Right renal pelvis (tissue), 4 donors: ENCODE measurements around the gene HSD3B2. TPM values are rescaled to one million over a fixed set of nuclear protein-coding genes. Genes with fewer than 3 reads are reported as not detected.

ENCODE experiments used
- DNase-seq, 4 donors: peaks; one replicate each; pipeline ENCODE4 v3.0.0-alpha.2; 2013; ENCODE audit warnings: low read depth in 4 of 4, low spot score in 3 of 4, missing footprints in 1 of 4
- polyA plus RNA-seq, 4 donors: library from polyadenylated mRNA; unstranded; fragments of 120-200 nt; gene quantifications; one replicate each; pipeline ENCODE4 v1.2.1, GENCODE V29; 2013; ENCODE audit not compliant: insufficient read length in 4 of 4

Gene HSD3B2
- polyA plus RNA-seq, 4 donors = 1.2 to 1.8 (median 1.6) TPM

DNA sequence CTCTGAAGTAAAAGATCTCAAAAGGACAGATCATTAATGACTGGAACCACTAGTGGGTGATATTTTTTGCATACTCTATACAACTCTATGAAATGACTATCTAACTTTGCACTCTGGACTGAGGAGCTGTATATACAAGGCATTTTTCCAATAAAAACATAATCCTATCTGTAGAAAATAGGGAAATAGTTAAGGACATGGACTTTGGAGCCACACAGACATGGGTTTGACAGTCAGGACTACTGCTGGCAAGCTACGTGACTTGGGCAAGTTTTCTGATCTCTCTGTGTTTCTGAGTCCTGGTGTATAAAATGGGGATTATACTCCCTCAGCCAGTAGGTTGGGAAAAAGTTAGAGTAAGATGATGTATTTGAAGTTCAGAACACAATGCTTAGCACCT is 20.9 kb upstream of the HSD3B2 start:
- no peak for DNase-seq

DNA sequence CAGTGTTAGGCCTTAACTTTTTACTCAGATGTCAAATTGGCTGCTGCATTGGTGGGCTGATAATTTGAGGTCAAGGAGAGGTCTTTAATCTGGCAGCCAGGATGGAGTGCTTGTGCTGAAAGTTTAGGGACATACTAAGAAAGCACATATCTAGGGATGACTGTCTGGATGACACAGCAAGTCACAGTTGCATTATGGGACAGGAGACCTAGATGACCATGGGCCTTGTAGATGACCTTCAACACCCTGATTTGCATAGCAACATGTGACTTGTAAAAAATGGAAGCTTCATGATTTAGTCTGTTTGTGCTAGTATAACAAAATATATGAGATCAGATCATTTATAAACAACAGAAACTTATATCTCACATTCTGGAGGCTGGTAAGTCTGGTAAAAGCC is 18.0 kb upstream of the HSD3B2 start:
- no peak for DNase-seq

DNA sequence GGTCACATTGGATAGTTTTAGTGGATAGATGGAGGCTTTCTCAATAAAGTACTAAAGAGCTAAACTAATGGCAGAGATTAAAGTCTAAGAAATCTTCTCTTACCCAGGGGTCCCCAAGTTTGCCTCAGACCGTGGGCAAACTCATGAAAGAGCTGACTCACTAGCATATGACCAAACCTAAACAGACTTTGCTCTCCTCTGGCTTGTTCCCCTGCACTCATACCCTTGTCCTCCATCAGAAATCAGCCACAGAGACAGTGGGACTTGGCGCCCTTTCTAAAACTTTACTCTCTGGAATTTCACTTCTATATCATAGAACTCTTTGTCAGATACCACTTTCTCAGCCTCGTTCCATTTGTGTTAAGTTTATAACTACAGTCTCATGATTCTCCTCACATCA is 17.0 kb upstream of the HSD3B2 start:
- no peak for DNase-seq

DNA sequence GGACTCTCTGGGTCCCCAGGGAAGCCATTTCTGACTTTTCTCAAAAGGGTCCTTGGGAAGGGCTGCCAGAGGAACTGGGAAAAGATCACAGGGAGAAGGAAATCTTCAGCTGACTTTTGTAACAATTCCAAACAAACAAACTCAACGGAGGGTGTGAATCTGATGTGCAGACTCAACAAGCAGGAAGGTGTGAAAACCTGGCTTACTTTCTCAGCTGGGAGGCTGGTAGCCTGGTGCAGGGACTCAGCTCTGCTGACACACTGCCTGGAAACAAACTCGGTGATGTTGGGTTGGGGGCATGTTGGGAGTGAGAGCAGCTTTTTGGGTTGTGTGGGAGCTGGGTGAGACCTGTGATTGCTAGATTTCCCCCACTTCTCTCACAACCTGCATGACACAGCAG is 10.2 kb upstream of the HSD3B2 start:
- DNase-seq = no peak

DNA sequence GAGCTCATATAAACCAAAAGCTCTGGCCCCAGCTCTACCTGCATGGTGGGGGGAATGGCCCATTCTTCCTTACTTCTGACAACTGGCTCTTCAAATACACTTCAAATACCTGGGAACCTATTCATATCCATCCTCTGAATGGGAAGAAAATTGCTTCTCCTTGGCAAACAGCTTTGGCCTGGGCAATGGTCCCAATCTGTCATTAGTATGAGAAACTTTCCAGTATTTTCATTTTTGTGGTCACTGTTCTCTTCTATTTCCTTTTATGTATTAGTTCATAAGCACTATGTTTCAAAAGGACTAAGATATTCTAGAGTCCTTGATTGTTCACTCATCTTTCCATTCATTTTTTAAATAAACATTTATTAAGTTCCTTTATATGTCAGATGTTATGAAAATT is 5.2 kb upstream of the HSD3B2 start:
- DNase-seq = no peak

DNA sequence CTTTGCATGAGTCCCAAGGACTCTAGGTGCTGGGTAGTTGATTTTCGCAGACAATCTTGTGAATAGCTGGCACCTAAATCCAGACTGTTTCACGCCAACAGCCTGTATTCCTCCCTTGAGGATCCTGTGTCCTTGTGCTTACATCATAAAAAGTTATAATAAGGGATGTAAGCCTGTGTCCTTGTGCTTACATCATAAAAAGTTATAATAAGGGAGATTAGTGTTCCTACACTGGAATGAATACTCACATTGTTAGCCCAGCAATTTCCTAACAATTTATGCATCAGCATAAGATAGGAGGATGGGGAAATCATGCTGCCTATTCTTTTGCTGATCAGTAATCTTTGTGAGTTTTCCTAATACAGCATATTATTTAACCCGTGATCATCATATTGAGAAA is 4.0 kb upstream of the HSD3B2 start:
- DNase-seq = no peak

DNA sequence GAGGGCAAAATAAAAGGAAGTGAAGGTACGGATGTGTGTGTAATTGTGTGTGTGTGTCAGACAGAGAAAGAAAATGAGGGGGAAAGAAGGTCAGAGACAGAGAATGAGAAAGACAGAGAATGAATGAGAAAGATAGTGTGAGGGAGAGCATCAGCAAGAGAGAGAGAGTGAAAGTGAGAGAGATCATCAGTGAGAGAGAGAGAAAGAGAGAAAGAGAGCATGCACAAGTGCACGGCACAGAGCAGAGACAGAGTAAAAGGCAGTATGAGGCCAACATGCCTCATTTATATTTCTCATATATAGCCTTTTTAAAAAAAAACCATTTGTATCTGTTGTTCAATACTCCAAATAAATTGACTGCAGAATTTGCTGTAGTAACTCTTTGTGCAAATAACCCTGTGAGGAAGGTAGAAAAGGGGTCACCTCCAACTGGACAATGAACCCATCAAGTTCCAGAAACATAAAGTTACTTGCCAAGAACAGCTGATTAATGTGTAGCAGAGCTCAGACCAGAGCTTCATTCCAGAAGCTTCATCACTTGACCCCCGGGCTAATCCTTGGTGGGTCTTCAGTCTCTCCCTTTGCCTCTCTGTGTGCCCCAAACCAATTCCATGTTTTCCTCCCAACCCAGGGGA is 1.2 kb downstream of the HSD3B2 start:
- no peak for DNase-seq

DNA sequence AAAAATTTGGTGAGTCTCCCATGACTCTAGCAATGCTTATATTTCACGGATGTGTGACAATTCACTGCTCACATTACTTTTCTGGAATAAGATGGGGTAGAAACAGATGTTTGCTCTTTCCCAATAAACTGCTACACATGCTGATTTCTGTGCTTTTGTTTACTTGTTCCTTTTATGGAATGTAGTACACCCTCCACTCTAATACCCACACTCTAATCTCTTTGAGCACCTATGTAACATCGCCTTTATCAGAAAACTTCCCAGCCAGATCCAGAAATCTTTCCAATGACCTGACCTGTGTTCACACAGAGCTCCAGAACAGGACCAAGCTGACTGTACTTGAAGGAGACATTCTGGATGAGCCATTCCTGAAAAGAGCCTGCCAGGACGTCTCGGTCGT is 4.2 kb downstream of the HSD3B2 start:
- no peak for DNase-seq

DNA sequence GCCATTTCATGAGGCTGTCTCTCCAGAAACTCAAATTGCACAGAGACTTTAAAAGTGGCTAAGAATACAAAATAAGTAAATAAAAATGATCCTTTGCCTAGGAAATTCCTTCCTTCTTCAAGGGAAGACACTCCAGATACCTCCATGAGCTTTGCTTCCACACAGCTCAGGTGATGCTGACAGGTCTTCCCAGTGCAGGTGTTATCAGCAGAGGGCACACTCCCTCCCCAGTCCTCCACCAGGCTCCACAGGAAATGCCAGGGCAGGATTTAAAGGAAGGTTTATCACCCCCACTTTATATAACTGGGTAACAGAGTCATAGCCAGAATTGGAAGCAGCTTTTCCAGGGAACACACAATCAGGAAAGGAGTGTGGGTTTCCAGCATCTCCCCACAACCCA is 5.7 kb downstream of the HSD3B2 start:
- DNase-seq = no peak

DNA sequence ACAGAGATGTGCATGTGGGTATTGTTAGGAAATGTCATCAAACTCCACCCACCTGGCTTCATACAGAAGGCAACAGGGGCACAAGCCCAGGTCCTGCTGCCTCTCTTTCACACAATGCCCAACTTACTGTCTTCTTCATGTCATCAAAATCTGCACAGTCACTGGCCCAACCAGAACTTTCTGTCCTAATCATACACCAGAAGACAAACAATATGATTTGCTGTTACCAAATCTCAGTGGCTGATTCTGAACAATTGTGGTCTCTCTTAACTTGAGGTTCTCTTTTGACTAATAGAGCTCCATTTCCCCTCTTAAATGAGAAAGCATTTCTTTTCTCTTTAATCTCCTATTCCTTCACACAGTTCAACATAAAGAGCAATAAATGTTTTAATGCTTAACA is 7.7 kb downstream of the HSD3B2 start:
- DNase-seq = no peak

DNA sequence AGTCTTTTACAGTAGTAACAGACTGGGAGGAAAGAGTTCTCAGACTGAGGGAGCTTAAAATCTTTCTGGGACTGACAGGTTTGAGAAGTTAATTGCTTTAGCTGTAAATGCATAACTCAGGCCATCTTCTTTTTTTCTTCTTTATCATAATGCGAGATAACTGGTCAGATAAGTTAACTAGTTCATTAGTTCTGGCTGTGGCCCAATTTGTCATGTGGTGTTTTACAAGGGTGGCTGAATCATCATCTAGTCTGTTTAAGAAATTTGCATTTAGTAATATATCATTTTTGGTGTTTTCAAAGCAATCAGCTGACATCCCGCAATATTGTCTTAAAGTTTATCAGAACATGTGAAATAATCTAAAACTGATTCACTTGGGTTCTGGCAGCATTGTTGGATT is 14.0 kb downstream of the HSD3B2 start:
- DNase-seq = no peak

DNA sequence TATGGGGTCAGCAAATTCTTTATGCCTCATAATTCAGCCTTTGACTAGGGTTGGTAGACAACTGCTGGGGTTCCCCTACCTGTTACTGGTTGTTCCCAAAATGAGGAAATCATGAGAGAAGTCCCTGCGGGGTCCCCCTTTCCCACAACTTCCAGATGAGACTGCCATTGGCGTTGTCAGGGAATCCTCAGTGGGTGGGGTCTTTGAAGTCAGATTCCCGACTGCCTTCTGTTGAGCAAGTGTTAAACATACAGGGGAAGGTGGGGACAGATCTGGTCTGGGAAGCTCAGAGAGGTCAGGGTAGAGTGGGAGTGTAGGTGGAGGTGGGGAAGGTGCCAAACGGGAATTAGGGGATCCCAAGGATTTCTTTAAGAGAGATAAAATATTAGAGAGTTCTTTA is 14.7 kb downstream of the HSD3B2 start:
- DNase-seq = no peak

DNA sequence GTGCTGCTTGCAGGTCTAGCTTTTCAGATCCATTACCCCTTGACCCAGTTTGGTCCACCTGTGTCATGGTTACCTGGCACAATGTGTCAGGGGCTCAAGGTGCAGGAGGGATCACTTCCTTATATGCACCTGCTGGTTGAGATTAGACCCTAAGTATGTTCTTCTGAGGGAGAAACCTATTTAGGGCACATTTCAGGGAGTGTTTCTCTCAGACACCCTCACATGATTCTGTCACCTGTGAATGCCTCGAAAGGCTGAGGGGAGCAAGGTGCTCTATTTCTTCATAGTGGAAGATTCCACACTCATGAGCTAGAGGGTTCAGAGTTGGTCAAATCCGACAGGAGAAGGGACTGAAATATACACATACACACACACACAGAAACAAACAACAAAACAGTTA is 15.5 kb downstream of the HSD3B2 start:
- DNase-seq = no peak

DNA sequence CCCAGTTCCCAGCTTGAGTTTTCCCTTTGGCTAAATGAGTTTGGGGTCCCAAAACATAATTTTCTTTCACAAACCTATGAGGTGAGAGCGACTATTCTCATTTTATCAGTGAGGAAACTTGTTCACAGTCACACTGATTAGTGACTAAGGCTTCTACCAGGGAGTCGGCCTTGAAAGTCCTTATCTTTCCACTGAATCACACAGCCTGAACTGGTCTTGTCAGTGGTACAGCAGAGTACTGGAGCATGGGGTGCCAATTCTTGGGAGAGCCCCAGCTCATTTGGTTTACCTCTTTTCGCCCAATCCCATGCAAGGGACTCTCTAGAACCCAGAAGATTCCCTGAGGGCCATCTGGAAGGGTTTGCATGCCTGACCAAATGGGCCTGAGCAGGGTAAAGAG is 16.9 kb downstream of the HSD3B2 start:
- no peak for DNase-seq

DNA sequence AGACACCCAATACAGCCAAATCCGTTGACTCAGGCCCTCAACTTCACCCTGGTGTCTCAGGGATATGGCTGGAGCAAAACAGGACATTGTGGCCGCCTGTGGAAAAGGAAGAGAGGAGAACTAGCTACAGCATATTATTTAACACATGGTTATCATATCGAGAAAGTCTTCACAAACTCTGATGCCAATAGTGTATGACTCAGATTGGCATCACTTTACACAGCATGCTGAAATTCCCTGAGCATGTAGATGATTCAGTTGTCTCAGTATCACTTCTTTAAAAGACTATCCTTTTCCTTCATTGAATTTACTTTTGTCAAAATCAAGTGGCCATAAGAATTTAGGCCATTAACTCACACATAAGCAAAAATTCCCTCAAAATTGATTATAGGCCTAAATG is 20.1 kb downstream of the HSD3B2 start:
- DNase-seq = no peak

DNA sequence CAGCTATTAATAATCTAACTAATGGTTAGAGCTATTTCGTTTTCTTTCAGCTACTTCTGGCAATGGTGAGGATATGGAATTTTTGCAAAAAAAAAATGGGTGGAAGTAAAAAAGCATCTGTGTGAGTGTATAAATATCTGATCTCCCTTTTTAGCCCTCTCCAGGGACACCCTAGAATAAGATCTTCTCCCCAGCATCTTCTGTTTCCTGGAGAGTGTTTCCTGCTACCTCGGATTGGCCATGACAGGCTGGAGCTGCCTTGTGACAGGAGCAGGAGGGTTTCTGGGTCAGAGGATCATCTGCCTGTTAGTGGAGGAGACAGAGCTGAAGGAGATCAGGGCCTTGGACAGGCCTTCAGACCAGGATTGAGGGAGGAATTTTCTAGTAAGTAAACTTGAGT is 23.8 kb downstream of the HSD3B2 start:
- no peak for DNase-seq

DNA sequence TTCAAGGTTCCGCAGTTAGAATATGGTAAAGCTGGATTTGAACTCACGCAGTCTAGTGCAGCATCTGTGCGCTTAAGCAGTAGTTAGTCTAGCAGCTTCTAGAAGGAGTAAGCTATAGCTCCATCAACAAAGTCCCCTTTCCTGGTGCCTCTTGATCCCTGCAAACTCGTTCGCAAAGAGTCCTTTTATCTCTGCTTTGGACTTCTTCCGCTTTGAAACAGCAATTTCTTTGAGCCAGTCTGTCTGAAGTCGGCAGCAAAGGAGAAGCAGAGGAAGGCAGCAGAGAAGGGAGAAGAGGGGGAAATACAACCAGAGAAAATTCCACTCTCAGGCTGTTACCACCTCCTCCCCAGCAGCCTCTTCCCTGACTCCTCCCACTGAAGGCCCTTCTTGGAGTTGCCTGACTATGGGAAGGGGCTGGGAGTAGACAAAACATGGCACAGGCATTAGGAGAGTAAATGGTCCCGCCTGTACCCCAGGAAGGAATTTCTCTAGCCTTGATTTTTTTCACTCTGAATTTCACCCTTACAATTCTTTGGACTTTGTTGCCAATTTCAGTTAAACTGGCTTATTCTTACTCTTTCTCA is 25.9 kb downstream of the HSD3B2 start:
- no peak for DNase-seq

DNA sequence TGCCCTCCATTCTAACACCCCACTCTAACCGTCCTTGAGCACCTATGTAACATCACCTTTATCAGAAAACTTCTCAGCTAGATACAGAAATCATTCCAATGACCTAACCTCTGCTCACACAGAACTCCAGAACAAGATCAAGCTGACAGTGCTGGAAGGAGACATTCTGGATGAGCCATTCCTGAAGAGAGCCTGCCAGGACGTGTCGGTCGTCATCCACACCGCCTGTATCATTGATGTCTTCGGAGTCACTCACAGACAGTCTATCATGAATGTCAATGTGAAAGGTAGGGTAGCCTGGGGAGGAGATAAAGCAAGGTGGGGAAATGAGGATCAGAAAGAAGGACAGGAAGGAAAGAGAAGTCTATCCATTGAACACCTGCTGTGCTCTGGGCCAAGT is 27.8 kb downstream of the HSD3B2 start:
- DNase-seq = no peak

DNA sequence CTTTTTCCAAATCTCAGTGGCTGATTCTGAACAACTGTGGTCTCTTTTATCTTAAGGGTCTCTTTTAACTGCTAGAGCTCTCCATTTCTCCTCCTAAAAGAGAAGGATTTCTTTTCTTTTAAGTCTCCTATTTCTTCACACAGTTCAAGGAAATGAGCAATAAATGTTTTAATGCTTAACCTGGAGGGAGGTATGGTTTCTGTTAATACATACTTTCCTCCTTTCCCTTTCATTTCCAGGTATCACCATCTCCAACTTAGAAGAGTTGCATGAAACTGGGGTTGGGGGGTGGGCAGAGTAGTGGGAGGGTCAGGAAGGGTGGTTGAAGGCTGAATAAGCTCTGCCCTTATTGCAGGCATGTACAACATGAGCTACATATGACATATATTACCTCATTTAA is 31.4 kb downstream of the HSD3B2 start:
- no peak for DNase-seq

DNA sequence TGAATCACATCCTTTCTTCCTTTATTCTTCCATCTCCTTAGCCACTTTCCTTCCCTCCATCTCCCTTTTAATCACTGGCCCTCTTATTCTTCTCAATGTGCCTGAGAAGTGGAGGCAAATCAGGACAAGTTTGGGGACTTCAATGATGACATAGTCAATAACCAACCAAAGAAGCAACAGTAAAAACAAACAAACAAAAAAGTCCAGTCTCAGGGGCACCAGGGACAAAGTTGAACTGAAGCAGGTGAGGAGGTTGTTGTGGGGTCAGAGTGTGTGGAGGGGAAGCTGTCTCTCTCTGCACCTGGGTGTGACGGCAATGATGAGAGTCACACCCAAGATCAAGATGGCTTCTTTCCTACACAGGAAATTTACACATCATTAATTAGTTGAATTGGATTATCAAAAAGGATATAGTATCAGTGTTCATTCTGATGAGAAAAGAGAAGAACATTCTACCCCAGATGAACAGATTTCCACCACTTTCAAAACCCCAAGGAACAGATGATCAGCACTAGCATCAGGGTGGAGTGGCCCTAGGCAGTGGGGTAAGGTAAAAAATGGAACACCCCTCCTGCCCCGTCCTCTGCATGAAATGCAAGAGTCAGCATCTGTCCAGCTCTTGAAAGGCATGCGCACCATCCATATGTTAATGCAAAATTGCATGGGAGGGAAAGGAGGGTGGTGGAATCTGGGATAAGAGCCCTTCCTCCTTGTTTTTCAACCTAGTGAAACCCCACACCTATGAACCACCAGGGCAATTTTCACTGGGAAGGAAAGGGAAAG is 32.6 kb downstream of the HSD3B2 start:
- no peak for DNase-seq

DNA sequence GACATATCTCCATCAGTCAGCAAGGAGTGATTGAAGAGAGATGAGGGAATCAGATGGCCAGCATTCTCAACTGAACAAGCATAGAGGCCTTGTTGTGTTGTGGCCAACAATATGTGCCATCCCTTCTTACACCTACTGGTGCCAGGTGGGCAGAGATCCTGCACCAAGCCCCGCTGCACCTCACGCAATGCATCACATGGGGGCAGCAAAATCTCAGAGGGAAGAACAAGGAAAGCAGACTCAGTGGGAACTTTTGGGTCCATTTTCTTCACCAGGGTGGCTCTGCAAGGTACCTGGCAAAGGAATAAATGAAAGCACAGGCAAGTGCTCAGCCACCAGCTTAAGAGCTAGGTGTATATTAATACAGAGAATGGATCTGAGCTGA is 33.2 kb downstream of the HSD3B2 start:
- DNase-seq = no peak

DNA sequence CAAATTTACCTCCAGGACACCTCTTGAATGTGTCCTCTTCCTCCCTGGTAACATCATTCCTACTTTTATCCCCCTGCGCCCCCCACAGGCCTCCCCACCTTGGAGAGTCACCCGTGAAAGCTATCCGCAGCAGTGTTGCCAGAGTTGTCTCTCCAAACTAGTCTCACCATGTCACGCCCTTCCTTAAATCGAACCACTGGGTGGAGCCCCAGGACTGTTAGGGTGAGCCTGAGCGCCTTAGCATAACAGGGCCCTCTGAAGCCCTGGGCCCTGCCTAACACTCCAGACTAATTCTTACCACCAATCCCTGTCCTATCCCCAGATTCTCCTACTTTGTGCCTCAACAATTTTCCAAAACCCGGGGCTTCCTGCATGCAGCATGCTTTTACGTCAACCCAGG is 35.0 kb downstream of the HSD3B2 start:
- DNase-seq = no peak
